HepG2 (cell line): ENCODE data around the gene NTRK2.

Source experiments
- ARNT ChIP-seq: fragments of 450-650 bp; IDR thresholded peaks from 2 replicates; pipeline ENCODE4 v1.6.1; 2017
- ARNTL ChIP-seq: sonication (generic); formaldehyde crosslinking; IDR thresholded peaks from 2 replicates; pipeline ENCODE4 v1.4.0; 2020; ENCODE audit warnings: mild to moderate bottlenecking, missing genetic modification reagents
- CEBPG ChIP-seq: IDR thresholded peaks from 2 replicates; pipeline ENCODE4 v1.6.1; 2016
- EHMT2 ChIP-seq: fragments of 200-600 bp; sonication (generic); IDR thresholded peaks from 2 replicates; pipeline ENCODE4 v1.7.0; 2017; ENCODE audit warnings: antibody characterized with exemption, low read depth, low read length, borderline replicate concordance
- NFIC ChIP-seq: IDR thresholded peaks from 2 replicates; pipeline ENCODE4 v1.6.1; 2012; ENCODE audit warnings: mild to moderate bottlenecking, low read length, inconsistent platforms
- POLR2AphosphoS2 ChIP-seq: IDR thresholded peaks from 2 replicates; pipeline ENCODE4 v1.6.1; 2011; ENCODE audit warnings: low read depth, low read length, improper control_type of control experiment
- STAG1 ChIP-seq: sonication (generic); formaldehyde crosslinking; IDR thresholded peaks from 2 replicates; pipeline ENCODE4 v1.4.0; 2020; ENCODE audit warnings: missing genetic modification reagents
- TARDBP ChIP-seq: sonication (generic); formaldehyde crosslinking; IDR thresholded peaks from 2 replicates; pipeline ENCODE4 v1.8.0; 2022; ENCODE audit warnings: mild to moderate bottlenecking, missing genetic modification reagents
- ZNF274 ChIP-seq: sonication (generic); formaldehyde crosslinking; IDR thresholded peaks from 2 replicates; pipeline ENCODE4 v1.5.1; 2020; ENCODE audit warnings: mild to moderate bottlenecking, missing genetic modification reagents
- ZNF350 ChIP-seq: sonication (generic); formaldehyde crosslinking; IDR thresholded peaks from 2 replicates; pipeline ENCODE4 v1.4.0; 2020; ENCODE audit warnings: mild to moderate bottlenecking, low read depth, missing genetic modification reagents, borderline replicate concordance
- ZNF543 ChIP-seq: sonication (generic); formaldehyde crosslinking; IDR thresholded peaks from 2 replicates; pipeline ENCODE4 v1.4.0; 2020; ENCODE audit warnings: mild to moderate bottlenecking, missing genetic modification reagents
- TF ChIP-seq, protein P1 (sequence below): IDR thresholded peaks from 2 replicates; pipeline ENCODE4 v1.4.0; 2020; ENCODE audit warnings: mild to moderate bottlenecking, missing genetic modification reagents
- TF ChIP-seq, protein P2 (sequence below): sonication (generic); formaldehyde crosslinking; IDR thresholded peaks from 2 replicates; pipeline ENCODE4 v1.5.0; 2020; ENCODE audit warnings: mild to moderate bottlenecking, missing genetic modification reagents, moderate library complexity

DNA sequence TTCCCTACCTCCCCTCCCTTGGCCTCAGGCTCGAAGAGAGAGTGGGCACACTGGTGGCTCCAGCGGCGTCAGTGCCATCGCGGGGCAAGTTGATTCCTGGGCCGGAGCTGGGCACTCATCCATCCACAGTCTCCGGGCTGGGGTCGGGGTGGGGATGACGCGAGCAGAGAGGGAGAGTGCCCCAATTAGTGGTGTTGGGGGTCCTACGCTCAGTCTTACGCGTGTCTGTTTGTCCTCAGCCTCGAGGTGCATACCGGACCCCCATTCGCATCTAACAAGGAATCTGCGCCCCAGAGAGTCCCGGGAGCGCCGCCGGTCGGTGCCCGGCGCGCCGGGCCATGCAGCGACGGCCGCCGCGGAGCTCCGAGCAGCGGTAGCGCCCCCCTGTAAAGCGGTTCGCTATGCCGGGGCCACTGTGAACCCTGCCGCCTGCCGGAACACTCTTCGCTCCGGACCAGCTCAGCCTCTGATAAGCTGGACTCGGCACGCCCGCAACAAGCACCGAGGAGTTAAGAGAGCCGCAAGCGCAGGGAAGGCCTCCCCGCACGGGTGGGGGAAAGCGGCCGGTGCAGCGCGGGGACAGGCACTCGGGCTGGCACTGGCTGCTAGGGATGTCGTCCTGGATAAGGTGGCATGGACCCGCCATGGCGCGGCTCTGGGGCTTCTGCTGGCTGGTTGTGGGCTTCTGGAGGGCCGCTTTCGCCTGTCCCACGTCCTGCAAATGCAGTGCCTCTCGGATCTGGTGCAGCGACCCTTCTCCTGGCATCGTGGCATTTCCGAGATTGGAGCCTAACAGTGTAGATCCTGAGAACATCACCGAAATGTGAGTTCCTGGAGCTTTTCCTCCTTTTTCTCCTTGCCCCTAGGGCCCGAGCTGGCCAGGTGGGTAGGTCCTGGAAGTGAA is 861 bp downstream of the NTRK2 start:
- no peak for TF ChIP-seq NFIC
- no peak for TF ChIP-seq ARNTL (CRISPR knock-in tag)
- TF ChIP-seq, protein P1, sequence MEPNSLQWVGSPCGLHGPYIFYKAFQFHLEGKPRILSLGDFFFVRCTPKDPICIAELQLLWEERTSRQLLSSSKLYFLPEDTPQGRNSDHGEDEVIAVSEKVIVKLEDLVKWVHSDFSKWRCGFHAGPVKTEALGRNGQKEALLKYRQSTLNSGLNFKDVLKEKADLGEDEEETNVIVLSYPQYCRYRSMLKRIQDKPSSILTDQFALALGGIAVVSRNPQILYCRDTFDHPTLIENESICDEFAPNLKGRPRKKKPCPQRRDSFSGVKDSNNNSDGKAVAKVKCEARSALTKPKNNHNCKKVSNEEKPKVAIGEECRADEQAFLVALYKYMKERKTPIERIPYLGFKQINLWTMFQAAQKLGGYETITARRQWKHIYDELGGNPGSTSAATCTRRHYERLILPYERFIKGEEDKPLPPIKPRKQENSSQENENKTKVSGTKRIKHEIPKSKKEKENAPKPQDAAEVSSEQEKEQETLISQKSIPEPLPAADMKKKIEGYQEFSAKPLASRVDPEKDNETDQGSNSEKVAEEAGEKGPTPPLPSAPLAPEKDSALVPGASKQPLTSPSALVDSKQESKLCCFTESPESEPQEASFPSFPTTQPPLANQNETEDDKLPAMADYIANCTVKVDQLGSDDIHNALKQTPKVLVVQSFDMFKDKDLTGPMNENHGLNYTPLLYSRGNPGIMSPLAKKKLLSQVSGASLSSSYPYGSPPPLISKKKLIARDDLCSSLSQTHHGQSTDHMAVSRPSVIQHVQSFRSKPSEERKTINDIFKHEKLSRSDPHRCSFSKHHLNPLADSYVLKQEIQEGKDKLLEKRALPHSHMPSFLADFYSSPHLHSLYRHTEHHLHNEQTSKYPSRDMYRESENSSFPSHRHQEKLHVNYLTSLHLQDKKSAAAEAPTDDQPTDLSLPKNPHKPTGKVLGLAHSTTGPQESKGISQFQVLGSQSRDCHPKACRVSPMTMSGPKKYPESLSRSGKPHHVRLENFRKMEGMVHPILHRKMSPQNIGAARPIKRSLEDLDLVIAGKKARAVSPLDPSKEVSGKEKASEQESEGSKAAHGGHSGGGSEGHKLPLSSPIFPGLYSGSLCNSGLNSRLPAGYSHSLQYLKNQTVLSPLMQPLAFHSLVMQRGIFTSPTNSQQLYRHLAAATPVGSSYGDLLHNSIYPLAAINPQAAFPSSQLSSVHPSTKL (CRISPR knock-in tag): no peak
- no peak for TF ChIP-seq ZNF350 (CRISPR knock-in tag)
- TF ChIP-seq TARDBP: no peak
- no peak for TF ChIP-seq ARNT
- TF ChIP-seq CEBPG: no peak
- TF ChIP-seq, protein P2, sequence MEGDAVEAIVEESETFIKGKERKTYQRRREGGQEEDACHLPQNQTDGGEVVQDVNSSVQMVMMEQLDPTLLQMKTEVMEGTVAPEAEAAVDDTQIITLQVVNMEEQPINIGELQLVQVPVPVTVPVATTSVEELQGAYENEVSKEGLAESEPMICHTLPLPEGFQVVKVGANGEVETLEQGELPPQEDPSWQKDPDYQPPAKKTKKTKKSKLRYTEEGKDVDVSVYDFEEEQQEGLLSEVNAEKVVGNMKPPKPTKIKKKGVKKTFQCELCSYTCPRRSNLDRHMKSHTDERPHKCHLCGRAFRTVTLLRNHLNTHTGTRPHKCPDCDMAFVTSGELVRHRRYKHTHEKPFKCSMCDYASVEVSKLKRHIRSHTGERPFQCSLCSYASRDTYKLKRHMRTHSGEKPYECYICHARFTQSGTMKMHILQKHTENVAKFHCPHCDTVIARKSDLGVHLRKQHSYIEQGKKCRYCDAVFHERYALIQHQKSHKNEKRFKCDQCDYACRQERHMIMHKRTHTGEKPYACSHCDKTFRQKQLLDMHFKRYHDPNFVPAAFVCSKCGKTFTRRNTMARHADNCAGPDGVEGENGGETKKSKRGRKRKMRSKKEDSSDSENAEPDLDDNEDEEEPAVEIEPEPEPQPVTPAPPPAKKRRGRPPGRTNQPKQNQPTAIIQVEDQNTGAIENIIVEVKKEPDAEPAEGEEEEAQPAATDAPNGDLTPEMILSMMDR (CRISPR knock-in tag): no peak
- TF ChIP-seq STAG1 (CRISPR knock-in tag): no peak
- no peak for TF ChIP-seq ZNF274 (CRISPR knock-in tag)
- no peak for TF ChIP-seq EHMT2
- TF ChIP-seq ZNF543: no peak
- no peak for TF ChIP-seq POLR2AphosphoS2
